H1 (cell line): ENCODE results near the gene NR3C2.

Source experiments
- CREB1 ChIP-seq: IDR thresholded peaks from 2 replicates; pipeline ENCODE4 v1.6.1; 2012; ENCODE audit warnings: inconsistent platforms
- CTBP2 ChIP-seq: IDR thresholded peaks from 2 replicates; pipeline ENCODE4 v1.7.0; 2011; ENCODE audit warnings: borderline replicate concordance, mild to moderate bottlenecking, moderate library complexity, mixed read lengths, low read length; ENCODE audit not compliant: insufficient read depth, insufficient read length
- EZH2 ChIP-seq: fragments of 200-600 bp; sonication (generic); IDR thresholded peaks from 2 replicates; pipeline ENCODE4 v1.7.1; 2012; ENCODE audit warnings: low read depth, mild to moderate bottlenecking, moderate library complexity, low read length, inconsistent platforms; ENCODE audit not compliant: severe bottlenecking
- JUN ChIP-seq: IDR thresholded peaks from 2 replicates; pipeline ENCODE4 v1.6.1; 2011; ENCODE audit warnings: low read depth, mild to moderate bottlenecking, improper control_type of control experiment, low read length
- KDM1A ChIP-seq: fragments of 200-600, 300-600 bp; sonication (generic); IDR thresholded peaks from 2 replicates; pipeline ENCODE4 v1.7.1; 2016; ENCODE audit warnings: mild to moderate bottlenecking, low read length, borderline replicate concordance
- NANOG ChIP-seq: IDR thresholded peaks from 2 replicates; pipeline ENCODE4 v1.6.1; 2011; ENCODE audit warnings: low read length, low read depth, mild to moderate bottlenecking, inconsistent platforms; ENCODE audit not compliant: insufficient read depth, poor library complexity, severe bottlenecking
- POLR2A ChIP-seq, 2 experiments: IDR thresholded peaks; 1 replicate in 1 of 2; 2 replicates in 1 of 2; pipeline ENCODE4 v1.6.1; 2011; ENCODE audit warnings: low read depth in 2 of 2, low read length in 2 of 2, mild to moderate bottlenecking in 2 of 2; ENCODE audit errors: control extremely low read depth in 1 of 2
- POLR2AphosphoS5 ChIP-seq: IDR thresholded peaks from 2 replicates; pipeline ENCODE4 v1.6.1; 2011; ENCODE audit warnings: low read depth, low read length
- RXRA ChIP-seq: IDR thresholded peaks from 2 replicates; pipeline ENCODE4 v1.6.1; 2011; ENCODE audit warnings: low read depth, mild to moderate bottlenecking, low read length, moderate library complexity; ENCODE audit not compliant: insufficient read depth
- TCF12 ChIP-seq: IDR thresholded peaks from 2 replicates; pipeline ENCODE4 v1.6.1; 2011; ENCODE audit warnings: low read depth, mild to moderate bottlenecking, low read length
- ZNF274 ChIP-seq: IDR thresholded peaks from 2 replicates; pipeline ENCODE4 v1.7.0; 2012; ENCODE audit warnings: low read length, borderline replicate concordance; ENCODE audit errors: extremely low read depth
- TF ChIP-seq, protein P1 (sequence below), 3 experiments: IDR thresholded peaks; 1 replicate in 2 of 3; 2 replicates in 1 of 3; pipeline versions ENCODE4 v1.5.1 to v1.6.1; 2011; ENCODE audit warnings: low read length in 3 of 3, mild to moderate bottlenecking in 3 of 3, inconsistent platforms in 2 of 3, low read depth in 1 of 3, moderate library complexity in 1 of 3; ENCODE audit not compliant: insufficient read depth in 1 of 3; ENCODE audit errors: control extremely low read depth in 1 of 3
- TF ChIP-seq, protein P2 (sequence below): IDR thresholded peaks from 2 replicates; pipeline ENCODE4 v1.6.1; 2012; ENCODE audit warnings: inconsistent platforms

DNA sequence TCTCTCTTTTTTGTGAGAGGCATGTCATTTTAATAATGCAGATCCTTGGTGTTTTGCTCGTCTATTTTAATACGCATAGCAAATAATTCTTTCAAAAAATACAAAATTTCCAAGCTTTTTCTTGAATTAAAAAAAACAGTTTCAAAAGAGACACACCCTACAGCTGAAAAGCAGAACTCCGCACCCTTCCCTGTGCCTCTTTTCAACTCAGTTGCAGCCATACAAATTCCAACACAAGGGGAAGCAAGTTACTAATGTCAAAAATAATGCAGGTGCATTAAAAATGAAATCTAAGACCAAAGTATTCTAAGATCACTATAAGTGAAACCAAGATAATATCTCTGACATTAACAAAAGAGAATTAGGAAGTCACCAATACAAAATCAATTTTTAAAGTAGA is 66.6 kb downstream of the NR3C2 start:
- TF ChIP-seq POLR2AphosphoS5 (no peak), JUN (no peak), TCF12 (no peak), POLR2A (IDR thresholded peaks at IDR 0.05; ENCODE audit: control extremely low read depth in 1 of 2, low read depth in 2 of 2, low read length in 2 of 2) (no peak), EZH2 (no peak), CREB1 (no peak), KDM1A (no peak), CTBP2 (no peak), NANOG (no peak), ZNF274 (no peak), RXRA (no peak)
- TF ChIP-seq, protein P1, sequence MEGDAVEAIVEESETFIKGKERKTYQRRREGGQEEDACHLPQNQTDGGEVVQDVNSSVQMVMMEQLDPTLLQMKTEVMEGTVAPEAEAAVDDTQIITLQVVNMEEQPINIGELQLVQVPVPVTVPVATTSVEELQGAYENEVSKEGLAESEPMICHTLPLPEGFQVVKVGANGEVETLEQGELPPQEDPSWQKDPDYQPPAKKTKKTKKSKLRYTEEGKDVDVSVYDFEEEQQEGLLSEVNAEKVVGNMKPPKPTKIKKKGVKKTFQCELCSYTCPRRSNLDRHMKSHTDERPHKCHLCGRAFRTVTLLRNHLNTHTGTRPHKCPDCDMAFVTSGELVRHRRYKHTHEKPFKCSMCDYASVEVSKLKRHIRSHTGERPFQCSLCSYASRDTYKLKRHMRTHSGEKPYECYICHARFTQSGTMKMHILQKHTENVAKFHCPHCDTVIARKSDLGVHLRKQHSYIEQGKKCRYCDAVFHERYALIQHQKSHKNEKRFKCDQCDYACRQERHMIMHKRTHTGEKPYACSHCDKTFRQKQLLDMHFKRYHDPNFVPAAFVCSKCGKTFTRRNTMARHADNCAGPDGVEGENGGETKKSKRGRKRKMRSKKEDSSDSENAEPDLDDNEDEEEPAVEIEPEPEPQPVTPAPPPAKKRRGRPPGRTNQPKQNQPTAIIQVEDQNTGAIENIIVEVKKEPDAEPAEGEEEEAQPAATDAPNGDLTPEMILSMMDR (IDR thresholded peaks at IDR 0.05; ENCODE audit: control extremely low read depth in 1 of 3, insufficient read depth in 1 of 3, low read depth in 1 of 3, low read length in 3 of 3): no peak
- TF ChIP-seq, protein P2, sequence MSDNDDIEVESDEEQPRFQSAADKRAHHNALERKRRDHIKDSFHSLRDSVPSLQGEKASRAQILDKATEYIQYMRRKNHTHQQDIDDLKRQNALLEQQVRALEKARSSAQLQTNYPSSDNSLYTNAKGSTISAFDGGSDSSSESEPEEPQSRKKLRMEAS: no peak
